ENCODE results near the gene NEAT1. TPM values are rescaled to one million over a fixed set of nuclear protein-coding genes. Genes with fewer than 3 reads are reported as not detected.

The NEAT1 gene
- total and polyA plus RNA-seq, 2 of the 8 experiments (the other 6 are each of a cell fraction or from before 2014, with no cell fraction given), result 2.4 to 10.7 TPM

GRCh38 chr11:65396769-65397745 lies 25.5 kb upstream of the NEAT1 start (continued):
- no peak for TF ChIP-seq CHD7 (IDR thresholded peaks at IDR 0.05; ENCODE audit: insufficient replicate concordance, low read length)
- no peak for TF ChIP-seq CTBP2 (IDR thresholded peaks at IDR 0.05; ENCODE audit: borderline replicate concordance, insufficient read depth, insufficient read length, low read length)
- no peak for TF ChIP-seq SIN3A (conservative IDR thresholded peaks at IDR 0.05 in 1 of 2, IDR thresholded peaks at IDR 0.05 in 1 of 2; ENCODE audit: low read depth in 1 of 2, low read length in 2 of 2)

All from H1 (cell line).